HEK293T (cell line): ENCODE results near the gene C11orf58.

ENCODE experiments used
- BHLHE40 ChIP-seq: fragments of 450-650 bp; IDR thresholded peaks from 2 replicates; pipeline ENCODE4 v1.6.1; 2016; ENCODE audit warnings: mild to moderate bottlenecking, moderate library complexity, borderline replicate concordance
- CTBP1 ChIP-seq: fragments of 450-650 bp; IDR thresholded peaks from 2 replicates; pipeline ENCODE4 v1.6.1; 2016; ENCODE audit warnings: borderline replicate concordance
- ELF4 ChIP-seq: fragments of 450-650 bp; IDR thresholded peaks from 2 replicates; pipeline ENCODE4 v1.6.1; 2017; ENCODE audit warnings: antibody characterized with exemption
- NFRKB ChIP-seq: fragments of 450-650 bp; IDR thresholded peaks from 2 replicates; pipeline ENCODE4 v1.6.1; 2016; ENCODE audit warnings: mild to moderate bottlenecking, moderate library complexity

- TF ChIP-seq BHLHE40 (no peak), ELF4 (no peak), CTBP1 (no peak), NFRKB (no peak)
Observed at GRCh38 chr11:16796311-16796710, 57.9 kb downstream of the C11orf58 start.
